Liver (tissue), 9 donors: Measurements from ENCODE around the gene ABLIM3. TPM values are rescaled to one million over a fixed set of nuclear protein-coding genes. Genes with fewer than 3 reads are reported as not detected.

Experiments
- DNase-seq: peaks from one replicate; pipeline ENCODE4 v3.0.0-alpha.2; 2017; ENCODE audit warnings: low spot score
- H3K27ac ChIP-seq, 2 donors: one replicate each; pipeline ENCODE4 v1.7.0; 2013; ENCODE audit warnings: inconsistent platforms in 2 of 2, low read length in 2 of 2, control low read depth in 1 of 2, low read depth in 1 of 2, mild to moderate bottlenecking in 1 of 2
- H3K27me3 ChIP-seq, 4 donors: one replicate each; pipeline versions ENCODE4 v1.6.1 to v1.7.0; 2013; ENCODE audit warnings: low read length in 3 of 4, inconsistent platforms in 1 of 4, mild to moderate bottlenecking in 1 of 4, moderate library complexity in 1 of 4; ENCODE audit not compliant: control insufficient read depth in 4 of 4, insufficient read depth in 4 of 4
- H3K36me3 ChIP-seq, 4 donors: one replicate each; pipeline versions ENCODE4 v1.6.1 to v1.7.0; 2013; ENCODE audit warnings: low read length in 3 of 4, mild to moderate bottlenecking in 3 of 4, low read depth in 1 of 4, moderate library complexity in 1 of 4; ENCODE audit not compliant: control insufficient read depth in 4 of 4, insufficient read depth in 3 of 4
- H3K4me1 ChIP-seq, 4 donors: one replicate each; pipeline versions ENCODE4 v1.6.1 to v1.7.0; 2013; ENCODE audit warnings: low read length in 3 of 4, mild to moderate bottlenecking in 3 of 4, moderate library complexity in 1 of 4; ENCODE audit not compliant: control insufficient read depth in 4 of 4, insufficient read depth in 4 of 4
- H3K4me3 ChIP-seq, 3 donors: one replicate each; pipeline versions ENCODE4 v1.6.1 to v1.7.0; 2013; ENCODE audit warnings: low read length in 3 of 3, control low read depth in 1 of 3, low read depth in 1 of 3, mild to moderate bottlenecking in 1 of 3
- H3K9ac ChIP-seq, 2 donors: one replicate each; pipeline ENCODE4 v1.7.0; 2013; ENCODE audit warnings: low read length in 2 of 2, mild to moderate bottlenecking in 2 of 2, moderate library complexity in 2 of 2, control low read depth in 1 of 2, low read depth in 1 of 2
- H3K9me3 ChIP-seq, 4 donors: one replicate each; pipeline versions ENCODE4 v1.6.1 to v1.7.0; 2013; ENCODE audit warnings: low read length in 3 of 4; ENCODE audit not compliant: control insufficient read depth in 4 of 4
- ATF3 ChIP-seq: IDR thresholded peaks from 2 replicates; pipeline ENCODE4 v1.6.1; 2016; ENCODE audit warnings: antibody characterized with exemption
- CTCF ChIP-seq: fragments of 150-350 bp; IDR thresholded peaks from 2 replicates; pipeline ENCODE4 v1.5.1; 2017; ENCODE audit warnings: improper control_type of control experiment, low read depth, low read length; ENCODE audit not compliant: missing input control
- EGR1 ChIP-seq, 2 donors: IDR thresholded peaks; 2 replicates each; pipeline ENCODE4 v1.6.1; 2016 to 2018; ENCODE audit warnings: antibody characterized with exemption in 2 of 2, low read depth in 2 of 2
- FOXA1 ChIP-seq: IDR thresholded peaks from 2 replicates; pipeline ENCODE4 v1.6.1; 2016; ENCODE audit warnings: antibody characterized with exemption
- FOXA2 ChIP-seq: IDR thresholded peaks from 2 replicates; pipeline ENCODE4 v1.6.1; 2016; ENCODE audit warnings: antibody characterized with exemption
- GABPA ChIP-seq, 2 donors: IDR thresholded peaks in 1 of 2; conservative IDR thresholded peaks in 1 of 2; 2 replicates each; pipeline ENCODE4 v1.6.1; 2016; ENCODE audit warnings: antibody characterized with exemption in 2 of 2, mild to moderate bottlenecking in 1 of 2, moderate library complexity in 1 of 2
- HNF4A ChIP-seq, 2 donors: conservative IDR thresholded peaks; 2 replicates each; pipeline ENCODE4 v1.6.1; 2016; ENCODE audit warnings: antibody characterized with exemption in 2 of 2, mild to moderate bottlenecking in 2 of 2
- HNF4G ChIP-seq: IDR thresholded peaks from 2 replicates; pipeline ENCODE4 v1.6.1; 2016; ENCODE audit warnings: antibody characterized with exemption
- JUND ChIP-seq, 2 donors: IDR thresholded peaks; 2 replicates each; pipeline ENCODE4 v1.6.1; 2016; ENCODE audit warnings: antibody characterized with exemption in 2 of 2
- MAX ChIP-seq: IDR thresholded peaks from 2 replicates; pipeline ENCODE4 v1.6.1; 2016; ENCODE audit warnings: antibody characterized with exemption
- NR2F2 ChIP-seq: IDR thresholded peaks from 2 replicates; pipeline ENCODE4 v1.6.1; 2016; ENCODE audit warnings: antibody characterized with exemption
- RAD21 ChIP-seq, 2 donors: IDR thresholded peaks; 2 replicates each; pipeline ENCODE4 v1.6.1; 2016; ENCODE audit warnings: antibody characterized with exemption in 2 of 2, mild to moderate bottlenecking in 2 of 2
- REST ChIP-seq: IDR thresholded peaks from 2 replicates; pipeline ENCODE4 v1.6.1; 2016; ENCODE audit warnings: antibody characterized with exemption, mild to moderate bottlenecking
- RXRA ChIP-seq, 2 donors: IDR thresholded peaks; 2 replicates each; pipeline ENCODE4 v1.6.1; 2017 to 2018; ENCODE audit warnings: antibody characterized with exemption in 2 of 2, mild to moderate bottlenecking in 1 of 2
- SP1 ChIP-seq: IDR thresholded peaks from 2 replicates; pipeline ENCODE4 v1.6.1; 2018; ENCODE audit warnings: antibody characterized with exemption, mild to moderate bottlenecking
- TAF1 ChIP-seq: conservative IDR thresholded peaks from 2 replicates; pipeline ENCODE4 v1.6.1; 2016; ENCODE audit warnings: antibody characterized with exemption, mild to moderate bottlenecking
- YY1 ChIP-seq: IDR thresholded peaks from 2 replicates; pipeline ENCODE4 v1.6.1; 2016; ENCODE audit warnings: antibody characterized with exemption, mild to moderate bottlenecking
- ZBTB33 ChIP-seq: IDR thresholded peaks from 2 replicates; pipeline ENCODE4 v1.6.1; 2016; ENCODE audit warnings: antibody characterized with exemption
- WGBS: extraction: QIAGEN DNeasy Blood & Tissue Kit; methylation state at CpG from one replicate; pipeline ENCODE4 v1.1.7; 2013; 5-methylcytosine and 5-hydroxymethylcytosine counted together
- polyA plus RNA-seq, 2 donors: library from polyadenylated mRNA; stranded (reverse) in 1 of 2; unstranded in 1 of 2; fragments of 200-250 nt in 1 of 2; fragments of >200 nt in 1 of 2; fragmentation: Nextera tagmentation in 1 of 2; extraction: Ambion mirVana in 1 of 2; gene quantifications; one replicate each; pipeline versions ENCODE4 v1.2.1 to v1.2.3, GENCODE V29; 2013 to 2015
- total RNA-seq, 2 donors: library from RNA; depleted of rRNA; stranded (reverse); fragments of >200 nt; gene quantifications; one replicate each; pipeline ENCODE4 v1.2.3, GENCODE V29; 2014
- donor health status: healthy.
- donor health status: healthy.
- donor health status: healthy.
- donor health status: healthy.
- donor health status: healthy.

ABLIM3 gene
- total and polyA plus RNA-seq, 4 donors: 6.8 to 131 (median 43.1) TPM

GRCh38 chr5:149181732-149182131 lies 40.4 kb downstream of the ABLIM3 start:
- no peaks in the 10 kb centered on the region for H3K9me3 ChIP-seq
- TF ChIP-seq REST (no peak), GABPA (IDR thresholded peaks at IDR 0.05 in 1 of 2, conservative IDR thresholded peaks at IDR 0.05 in 1 of 2) (no peak), RAD21 (IDR thresholded peaks at IDR 0.05) (no peak), EGR1 (IDR thresholded peaks at IDR 0.05; ENCODE audit: low read depth in 2 of 2) (no peak), YY1 (no peak), RXRA (IDR thresholded peaks at IDR 0.05) (no peak), TAF1 (no peak), MAX (no peak), HNF4G (no peak), JUND (IDR thresholded peaks at IDR 0.05) (no peak), SP1 (no peak), ATF3 (no peak), FOXA1 (no peak), FOXA2 (no peak), HNF4A (conservative IDR thresholded peaks at IDR 0.05) (no peak), CTCF (no peak), ZBTB33 (no peak), NR2F2 (no peak)
- no peak overlapping the region for H3K9ac ChIP-seq
- WGBS: 93% methylated on average over 2 of the region's 2 CpGs
- H3K36me3 ChIP-seq: peaks cover 3 to 35% (median 31%) of the 10 kb centered on the region in 4 donors
- H3K27me3 ChIP-seq: no peaks in the 10 kb centered on the region
- no peak overlapping the region for H3K4me3 ChIP-seq
- H3K4me1 ChIP-seq: peaks cover 0 to 15% (median 1%) of the 10 kb centered on the region in 4 donors
- no peak overlapping the region for H3K27ac ChIP-seq
- DNase-seq: no peak
